IPS-NIHi7 (cell line): ENCODE data around the gene SLC7A6OS.
A peak's percentile ranks its signal among the peaks of the same experiment; 100 is the strongest.

Source experiments
- DNase-seq: peaks from one replicate; pipeline ENCODE4 v3.0.0; 2012; ENCODE audit warnings: mixed read lengths; ENCODE audit errors: extremely low spot score

The SLC7A6OS gene

GRCh38 chr16:68310774-68311511 is at the start of gene SLC7A6OS, which contains the start of gene PRMT7:
SLC7A6OS (minus strand) TSS chr16:68310946; CDS start chr16:68310926, 20 bp downstream.
PRMT7 (plus strand) TSS chr16:68311019; CDS start chr16:68315980, 4,961 bp downstream.
- peak; percentile 99 for DNase-seq

GRCh38 chr16:68359398-68360191 is 48.8 kb upstream of the SLC7A6OS start:
- no peak for DNase-seq

DNA sequence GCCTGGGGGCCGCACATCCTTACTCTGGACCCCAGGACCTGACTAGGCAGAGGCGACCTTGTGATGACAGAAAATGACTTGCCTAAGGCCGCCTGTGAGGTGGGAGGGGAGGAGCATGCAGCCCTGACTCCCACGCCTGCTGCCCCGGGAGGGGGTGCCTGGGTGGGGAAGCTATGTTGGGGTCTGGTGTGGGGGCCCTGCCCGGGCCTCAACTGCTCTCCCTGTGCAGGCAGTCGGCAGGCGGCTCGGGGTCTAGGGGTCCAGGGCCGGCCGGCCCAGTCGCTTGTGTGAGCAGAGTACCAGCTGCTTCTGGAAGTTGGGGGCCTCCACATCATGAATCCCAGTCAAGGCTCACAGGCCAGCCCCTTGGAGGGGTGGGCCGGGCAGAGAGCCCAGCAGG is 48.2 kb upstream of the SLC7A6OS start:
- no peak for DNase-seq

DNA sequence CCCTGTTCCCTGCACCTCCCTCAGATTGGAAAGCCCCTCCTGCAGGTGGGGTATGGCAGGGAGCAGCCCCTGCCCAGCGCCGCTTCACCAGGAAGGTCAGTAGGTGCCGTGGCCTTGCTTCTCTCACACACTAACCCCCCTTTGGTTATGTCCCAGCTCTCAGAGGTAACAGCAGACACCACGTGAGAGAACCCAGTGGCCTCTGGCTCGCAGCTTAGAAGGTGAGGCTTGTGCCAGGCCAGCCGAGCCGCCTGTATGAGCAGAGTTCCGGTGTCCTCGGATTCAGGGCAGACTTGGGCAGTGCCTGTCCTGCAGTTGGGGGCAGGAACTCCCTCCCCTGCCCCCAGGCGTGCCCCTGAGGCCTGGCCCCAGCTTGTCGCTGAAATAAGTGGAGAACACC is 47.2 kb upstream of the SLC7A6OS start:
- no peak for DNase-seq

- DNase-seq, result no peak
Observed at GRCh38 chr16:68357521-68357922, 46.8 kb upstream of the SLC7A6OS start.

DNA sequence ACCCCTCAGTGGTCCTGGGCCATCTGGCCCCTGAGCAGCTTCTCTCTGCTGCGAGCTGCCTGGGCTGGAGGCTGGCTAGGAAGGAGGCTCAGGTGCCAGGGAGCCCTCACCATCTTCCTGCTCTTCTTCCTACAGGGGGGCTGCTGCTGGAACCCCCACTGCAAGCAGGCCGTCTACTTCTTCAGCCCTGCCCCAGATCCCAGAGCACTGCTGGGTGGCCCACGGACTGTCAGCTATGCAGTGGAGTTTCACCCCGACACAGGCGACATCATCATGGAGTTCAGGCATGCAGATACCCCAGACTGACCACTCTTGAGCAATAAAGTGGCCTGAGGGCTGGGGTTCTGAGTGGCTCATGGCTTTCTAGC is 46.2 kb upstream of the SLC7A6OS start:
- no peak for DNase-seq

GRCh38 chr16:68356249-68356918 is 45.6 kb upstream of the SLC7A6OS start:
- DNase-seq, result no peak

GRCh38 chr16:68355447-68356248 is 44.9 kb upstream of the SLC7A6OS start:
- DNase-seq, result peak; percentile 68

DNA sequence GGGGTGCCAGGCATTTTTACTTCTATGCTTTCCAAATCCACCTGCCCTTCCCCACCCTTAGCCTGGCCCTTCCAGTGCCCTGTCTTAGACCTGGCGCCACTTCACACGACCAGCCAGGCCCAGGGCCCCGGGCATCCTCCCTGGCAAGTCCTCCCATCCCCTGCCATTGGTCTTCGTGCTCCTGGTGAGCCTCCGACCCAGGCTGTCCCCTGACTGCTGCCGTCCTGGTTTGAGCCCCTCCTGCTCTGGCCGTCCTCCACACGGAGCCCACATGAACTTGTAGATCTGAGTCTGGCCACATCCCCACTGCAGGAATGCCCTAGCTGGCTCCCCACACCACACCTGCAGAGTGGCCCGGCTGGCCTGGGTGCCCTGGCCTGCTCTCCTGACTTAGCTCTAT is 44.1 kb upstream of the SLC7A6OS start:
- DNase-seq, result no peak

- DNase-seq, result no peak
Observed at GRCh38 chr16:68353366-68353765, 42.6 kb upstream of the SLC7A6OS start.

GRCh38 chr16:68351991-68352431 is 41.3 kb upstream of the SLC7A6OS start:
- no peak for DNase-seq

DNA sequence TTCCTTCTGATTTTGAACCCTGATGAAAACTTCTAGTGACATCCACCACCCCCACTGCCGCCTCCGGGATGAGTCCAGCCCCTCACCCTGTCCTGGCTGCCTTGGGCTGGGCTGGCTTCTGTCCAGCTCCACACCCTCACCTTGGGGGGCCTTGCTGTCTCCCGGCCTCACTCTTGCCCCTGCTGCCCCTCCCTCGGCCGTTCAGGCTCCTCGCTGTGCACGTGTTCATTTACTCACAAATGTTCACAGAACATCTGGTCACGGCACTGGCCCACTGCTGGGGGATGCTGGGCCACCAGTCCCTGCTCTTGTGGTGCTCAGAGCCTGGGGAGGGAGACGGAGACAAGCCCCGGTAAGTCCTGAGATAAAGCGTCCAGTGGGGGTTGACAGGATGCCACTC is 40.7 kb upstream of the SLC7A6OS start:
- DNase-seq, result no peak

DNA sequence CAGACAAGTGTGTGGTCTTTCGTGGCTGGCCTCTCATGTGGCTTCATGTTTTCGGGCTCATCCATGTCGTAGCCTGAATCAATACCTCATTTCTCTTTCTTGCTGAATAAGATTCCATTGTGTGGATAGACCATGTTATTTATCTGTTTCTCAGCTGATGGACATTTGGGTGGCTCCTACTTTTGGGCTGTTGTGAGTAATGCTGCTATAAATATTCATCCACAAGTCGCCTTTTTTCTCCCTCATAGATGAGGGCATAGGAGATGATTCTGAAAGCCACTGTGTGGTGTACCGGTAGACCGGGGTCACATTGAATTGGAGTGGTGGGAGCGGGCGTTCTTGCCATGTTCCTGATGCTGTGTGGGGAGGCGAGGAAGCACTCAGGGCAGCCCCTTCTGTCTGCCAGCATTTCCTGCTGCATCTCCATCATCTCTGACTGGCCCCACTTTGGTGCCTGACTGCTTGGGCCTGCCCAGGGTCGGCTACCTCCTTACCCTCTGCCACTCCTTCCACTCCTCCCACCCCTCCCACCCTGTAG is 40.1 kb upstream of the SLC7A6OS start:
- no peak for DNase-seq

DNA sequence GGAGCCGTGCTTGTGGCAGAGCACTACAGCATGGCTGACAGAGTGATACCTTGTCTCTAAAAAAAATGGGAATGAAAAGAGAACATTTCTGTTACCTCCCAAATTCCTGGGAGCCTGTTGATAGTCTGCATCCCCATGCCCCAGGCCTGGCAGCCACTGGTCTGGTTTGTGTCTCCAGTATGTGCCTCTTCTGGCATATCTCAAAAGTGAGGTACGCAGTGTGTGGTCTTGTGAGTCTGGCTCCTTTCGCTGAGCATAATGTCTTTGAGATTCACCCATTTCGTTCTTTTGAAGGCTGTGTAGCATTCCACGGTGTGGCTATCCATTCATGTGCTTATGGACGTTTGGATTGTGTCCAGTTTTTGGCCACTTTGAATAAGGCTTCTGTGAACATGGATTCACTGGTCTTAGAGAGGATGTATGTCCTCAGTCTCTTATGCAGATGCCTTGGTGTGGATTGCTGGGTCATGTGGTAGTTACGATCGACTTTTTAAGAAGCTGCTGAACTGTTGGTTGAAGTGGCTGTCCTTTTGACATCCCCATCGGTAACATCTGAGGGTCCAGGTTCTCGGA is 39.2 kb upstream of the SLC7A6OS start:
- no peak for DNase-seq

- DNase-seq, result no peak
Observed at GRCh38 chr16:68348639-68349445, 38.1 kb upstream of the SLC7A6OS start.

- DNase-seq, result no peak
Observed at GRCh38 chr16:68347605-68348004, 36.9 kb upstream of the SLC7A6OS start.

DNA sequence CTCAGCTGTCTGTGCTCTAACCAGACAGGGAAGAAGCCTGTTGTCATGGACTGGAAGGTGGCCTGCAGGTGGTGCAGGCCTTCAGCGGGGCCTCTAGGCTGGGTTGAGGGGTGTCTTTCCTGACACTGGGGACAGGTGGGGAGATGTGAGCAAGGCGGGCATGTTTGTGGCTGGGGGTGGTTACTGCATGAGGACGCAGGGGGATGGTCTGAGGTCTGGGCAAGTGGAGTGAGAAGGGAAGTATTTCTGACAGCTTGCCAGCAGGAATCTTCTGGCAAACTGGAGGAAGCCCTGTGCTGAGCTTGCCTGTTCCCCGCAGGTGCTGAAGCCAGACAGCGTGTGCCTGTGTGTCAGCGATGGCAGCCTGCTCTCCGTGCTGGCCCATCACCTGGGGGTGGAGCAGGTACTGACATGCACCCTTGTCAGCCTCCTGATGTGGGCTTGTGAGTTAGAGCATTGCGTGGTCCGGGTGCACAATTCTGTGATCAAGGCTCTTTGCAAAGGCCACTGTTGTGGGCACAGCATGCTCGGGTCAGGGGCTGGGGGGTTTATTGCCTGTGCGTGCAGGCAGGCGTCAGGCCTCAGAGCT is 36.2 kb upstream of the SLC7A6OS start:
- DNase-seq, result no peak

DNA sequence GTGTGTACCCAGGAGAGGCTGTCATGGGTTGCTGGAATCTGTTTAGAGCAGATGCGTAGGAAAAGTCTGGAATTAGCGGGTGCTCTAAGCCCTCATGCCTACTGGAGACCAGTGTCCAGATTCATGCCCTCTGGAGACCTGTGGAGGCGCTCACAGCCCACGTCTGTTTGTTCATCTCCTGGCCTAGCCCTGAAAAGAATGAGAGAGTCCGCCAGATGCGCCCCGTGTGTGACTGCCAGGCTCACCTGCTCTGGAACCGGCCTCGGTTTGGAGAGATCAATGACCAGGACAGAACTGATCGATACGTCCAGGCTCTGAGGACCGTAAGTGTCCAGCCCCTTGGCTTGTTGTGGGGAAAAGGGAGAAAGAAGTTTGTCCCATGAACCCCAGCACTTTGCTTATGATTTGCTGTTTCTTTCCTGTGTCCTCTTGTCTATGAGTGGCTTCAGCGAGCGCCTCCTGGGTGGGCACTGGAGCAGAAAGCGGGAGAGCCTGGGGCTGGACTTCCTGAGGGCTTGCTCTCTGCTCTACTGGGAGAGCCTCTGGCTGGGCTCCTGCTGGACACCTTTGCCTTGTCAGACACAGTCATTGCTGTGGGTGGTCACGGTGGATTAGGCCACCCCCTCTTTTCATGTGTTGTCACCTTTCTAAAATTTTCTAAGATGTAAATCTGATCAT is 35.4 kb upstream of the SLC7A6OS start:
- no peak for DNase-seq

GRCh38 chr16:68345351-68345810 is 34.6 kb upstream of the SLC7A6OS start:
- DNase-seq, result no peak
